Measurements from ENCODE around the gene L3MBTL3. TPM values are rescaled to one million over a fixed set of nuclear protein-coding genes. Genes with fewer than 3 reads are reported as not detected.

The L3MBTL3 gene
- total RNA-seq (ENCODE audit: unreplicated experiment), result 22.8 TPM
- long read RNA-seq, result 0 reads

DNA sequence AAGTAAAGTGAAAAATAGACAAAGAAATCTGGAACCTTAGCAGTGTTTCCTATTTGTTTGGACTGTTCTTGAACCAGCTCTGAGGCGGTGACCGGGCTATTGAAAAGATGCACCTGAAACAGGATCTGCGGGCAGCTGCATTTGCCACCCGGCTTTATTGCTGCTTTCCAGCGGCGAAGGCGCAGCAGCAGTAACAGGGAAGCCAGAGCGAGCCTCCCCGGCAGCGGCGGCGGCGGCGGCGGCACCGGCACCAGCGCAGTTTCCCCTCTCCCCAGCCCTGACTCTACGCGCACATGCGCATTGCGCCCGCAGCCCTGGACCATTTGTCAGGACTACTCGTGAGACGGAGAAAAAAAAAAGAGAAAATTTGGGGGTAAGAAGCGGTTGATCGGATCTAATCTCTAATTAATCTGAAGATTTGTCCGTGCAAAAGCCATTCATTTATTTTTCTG is at the start of gene L3MBTL3:
Gene L3MBTL3, plus strand, starts transcription at position 290 of the 452 bp plus-strand sequence. CDS start 24,119 bp downstream, outside the sequence.
- DNase-seq, result peak; percentile 94

DNA sequence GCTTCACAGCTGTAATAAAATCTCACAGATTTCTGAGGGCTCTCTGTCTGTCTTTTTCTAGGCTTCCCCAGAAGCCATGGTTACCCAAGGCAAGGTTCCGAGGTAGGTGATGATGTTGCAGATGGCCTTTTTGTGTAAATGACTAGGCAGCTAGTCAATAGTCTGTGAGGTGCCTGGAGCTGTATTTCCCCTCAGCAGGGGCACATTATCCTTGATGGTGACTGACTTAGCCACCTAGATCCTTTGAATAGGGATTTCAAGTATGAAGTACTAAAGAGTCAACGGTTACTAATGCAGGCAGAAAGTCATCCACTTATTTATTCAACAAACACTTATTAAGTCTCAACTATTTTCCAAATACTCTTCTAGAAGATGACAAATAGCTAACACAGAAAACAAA is 49.3 kb upstream of the L3MBTL3 start:
- DNase-seq, result no peak
- TF ChIP-seq, protein P1, sequence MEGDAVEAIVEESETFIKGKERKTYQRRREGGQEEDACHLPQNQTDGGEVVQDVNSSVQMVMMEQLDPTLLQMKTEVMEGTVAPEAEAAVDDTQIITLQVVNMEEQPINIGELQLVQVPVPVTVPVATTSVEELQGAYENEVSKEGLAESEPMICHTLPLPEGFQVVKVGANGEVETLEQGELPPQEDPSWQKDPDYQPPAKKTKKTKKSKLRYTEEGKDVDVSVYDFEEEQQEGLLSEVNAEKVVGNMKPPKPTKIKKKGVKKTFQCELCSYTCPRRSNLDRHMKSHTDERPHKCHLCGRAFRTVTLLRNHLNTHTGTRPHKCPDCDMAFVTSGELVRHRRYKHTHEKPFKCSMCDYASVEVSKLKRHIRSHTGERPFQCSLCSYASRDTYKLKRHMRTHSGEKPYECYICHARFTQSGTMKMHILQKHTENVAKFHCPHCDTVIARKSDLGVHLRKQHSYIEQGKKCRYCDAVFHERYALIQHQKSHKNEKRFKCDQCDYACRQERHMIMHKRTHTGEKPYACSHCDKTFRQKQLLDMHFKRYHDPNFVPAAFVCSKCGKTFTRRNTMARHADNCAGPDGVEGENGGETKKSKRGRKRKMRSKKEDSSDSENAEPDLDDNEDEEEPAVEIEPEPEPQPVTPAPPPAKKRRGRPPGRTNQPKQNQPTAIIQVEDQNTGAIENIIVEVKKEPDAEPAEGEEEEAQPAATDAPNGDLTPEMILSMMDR (IDR thresholded peaks at IDR 0.05; ENCODE audit: partially characterized antibody, unreplicated experiment), result no peak
- H3K27me3 Mint-ChIP-seq (ENCODE audit: unreplicated experiment), result no peaks in the 10 kb centered on the region
- no peaks in the 10 kb centered on the region for H3K9me3 Mint-ChIP-seq (ENCODE audit: unreplicated experiment)
- no peaks in the 10 kb centered on the region for H3K36me3 Mint-ChIP-seq (ENCODE audit: unreplicated experiment)
- H3K4me3 Mint-ChIP-seq (ENCODE audit: unreplicated experiment), result no peak overlapping the region
- no peaks in the 10 kb centered on the region for H3K4me1 Mint-ChIP-seq (ENCODE audit: low read depth, unreplicated experiment)
- H3K27ac Mint-ChIP-seq (ENCODE audit: unreplicated experiment), result no peak overlapping the region

More for the DNA sequence above, at the start of gene L3MBTL3:
- no peaks in the 10 kb centered on the region for H3K4me1 Mint-ChIP-seq (ENCODE audit: low read depth, unreplicated experiment)
- peak within 1 kb of the TSS; percentile 97 for H3K4me3 Mint-ChIP-seq (ENCODE audit: unreplicated experiment)
- peaks cover 7% of the 10 kb centered on the region for H3K9me3 Mint-ChIP-seq (ENCODE audit: unreplicated experiment)
- TF ChIP-seq, protein P1 (IDR thresholded peaks at IDR 0.05; ENCODE audit: partially characterized antibody, unreplicated experiment), result no peak
- peaks cover 7% of the 10 kb centered on the region for H3K27me3 Mint-ChIP-seq (ENCODE audit: unreplicated experiment)
- H3K27ac Mint-ChIP-seq (ENCODE audit: unreplicated experiment), result peak within 1 kb of the TSS; percentile 93
- H3K36me3 Mint-ChIP-seq (ENCODE audit: unreplicated experiment), result no peaks in the 10 kb centered on the region

DNA sequence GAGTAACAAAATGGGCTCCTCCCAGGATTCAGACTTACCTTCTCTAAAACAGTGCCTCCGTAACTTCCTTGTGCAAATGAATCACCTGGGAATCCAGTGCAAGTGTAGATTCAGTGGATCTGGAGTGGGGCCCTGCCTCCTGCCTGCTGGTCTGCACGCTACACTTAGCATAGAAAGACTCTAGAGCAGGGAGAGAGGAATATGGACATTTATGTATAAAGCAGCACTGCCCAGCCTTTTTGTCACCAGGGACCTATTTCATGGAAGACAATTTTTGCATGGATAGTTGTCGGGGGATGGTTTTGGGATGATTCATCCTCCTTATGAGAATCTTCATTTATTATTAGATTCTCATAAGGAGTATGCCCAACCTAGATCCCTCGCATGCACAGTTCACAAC is 42.3 kb upstream of the L3MBTL3 start:
- Mint-ChIP-seq H3K27me3 (ENCODE audit: unreplicated experiment) (peaks cover 2% of the 10 kb centered on the region), H3K4me3 (ENCODE audit: unreplicated experiment) (no peak overlapping the region)

DNA sequence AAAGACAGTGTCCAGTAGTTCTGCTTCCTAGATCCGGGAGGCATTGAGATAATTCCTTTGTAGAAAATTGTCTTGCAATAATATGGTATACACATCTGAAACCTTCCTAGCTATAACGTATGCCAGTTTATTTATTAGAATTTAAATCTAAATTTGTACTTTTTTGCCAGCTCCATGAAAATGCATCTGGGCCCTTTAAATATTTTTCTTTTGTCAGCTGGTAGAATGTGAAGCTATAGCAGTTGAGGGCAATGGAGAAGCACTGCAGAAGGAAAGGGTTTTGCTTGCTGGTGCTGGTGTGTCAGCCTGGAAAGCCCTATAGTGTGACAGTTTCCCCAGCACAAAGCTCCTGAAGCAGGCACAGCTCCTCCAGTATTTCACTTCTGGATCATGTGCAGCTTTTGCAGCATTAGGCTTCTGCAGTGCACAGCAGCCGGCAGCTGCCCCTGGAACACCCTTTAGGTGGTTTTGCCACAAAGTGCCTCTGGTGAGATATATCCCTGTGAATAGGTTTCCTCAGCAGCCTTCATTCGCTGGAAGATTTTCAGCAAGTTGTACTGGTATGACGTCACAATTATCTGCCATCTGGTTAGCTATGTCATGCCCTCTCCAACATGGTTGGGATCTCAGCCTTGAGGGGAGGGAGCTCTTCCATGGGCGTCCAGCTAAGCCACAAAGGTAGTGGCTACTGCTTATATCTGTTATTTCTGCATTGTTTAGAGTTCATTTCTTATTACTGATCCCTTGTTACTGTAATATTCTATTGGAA is 40.0 kb upstream of the L3MBTL3 start:
- no peaks in the 10 kb centered on the region for H3K36me3 Mint-ChIP-seq (ENCODE audit: unreplicated experiment)
- TF ChIP-seq, protein P1 (IDR thresholded peaks at IDR 0.05; ENCODE audit: partially characterized antibody, unreplicated experiment), result no peak
- DNase-seq, result no peak
- H3K4me3 Mint-ChIP-seq (ENCODE audit: unreplicated experiment), result no peak overlapping the region
- peaks cover 2% of the 10 kb centered on the region for H3K27me3 Mint-ChIP-seq (ENCODE audit: unreplicated experiment)
- H3K4me1 Mint-ChIP-seq (ENCODE audit: low read depth, unreplicated experiment), result no peaks in the 10 kb centered on the region
- H3K9me3 Mint-ChIP-seq (ENCODE audit: unreplicated experiment), result peaks cover 1% of the 10 kb centered on the region
- no peak overlapping the region for H3K27ac Mint-ChIP-seq (ENCODE audit: unreplicated experiment)

More for the DNA sequence above, 42.3 kb upstream of the L3MBTL3 start:
- no peak for DNase-seq
- Mint-ChIP-seq H3K9me3 (ENCODE audit: unreplicated experiment) (peaks cover 1% of the 10 kb centered on the region), H3K27ac (ENCODE audit: unreplicated experiment) (no peak overlapping the region), H3K36me3 (ENCODE audit: unreplicated experiment) (no peaks in the 10 kb centered on the region), H3K4me1 (ENCODE audit: low read depth, unreplicated experiment) (no peaks in the 10 kb centered on the region)
- TF ChIP-seq, protein P1 (IDR thresholded peaks at IDR 0.05; ENCODE audit: partially characterized antibody, unreplicated experiment), result no peak

DNA sequence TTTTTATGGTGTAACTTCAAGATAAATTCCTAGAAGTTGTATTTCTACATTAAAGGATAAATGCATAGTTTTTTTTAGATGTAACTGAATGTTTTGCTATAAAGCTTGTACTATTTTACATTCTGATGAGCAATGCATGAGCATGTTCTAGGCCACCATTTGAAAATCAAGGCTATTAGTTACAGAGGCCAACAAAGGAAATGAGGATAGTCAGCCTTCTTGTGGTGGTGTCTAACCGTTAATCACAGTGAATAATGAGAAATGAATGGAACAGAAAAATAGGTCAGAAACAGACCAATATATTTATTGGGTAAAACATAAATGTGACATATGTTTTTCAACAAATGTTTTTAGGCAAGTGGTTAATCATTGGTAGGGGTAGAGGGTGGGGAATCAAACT is 37.6 kb upstream of the L3MBTL3 start:
- H3K27ac Mint-ChIP-seq (ENCODE audit: unreplicated experiment), result no peak overlapping the region
- no peaks in the 10 kb centered on the region for H3K27me3 Mint-ChIP-seq (ENCODE audit: unreplicated experiment)
- DNase-seq, result no peak
- TF ChIP-seq, protein P1 (IDR thresholded peaks at IDR 0.05; ENCODE audit: partially characterized antibody, unreplicated experiment), result no peak
- no peaks in the 10 kb centered on the region for H3K4me1 Mint-ChIP-seq (ENCODE audit: low read depth, unreplicated experiment)
- no peaks in the 10 kb centered on the region for H3K36me3 Mint-ChIP-seq (ENCODE audit: unreplicated experiment)
- peaks cover under 1% of the 10 kb centered on the region for H3K9me3 Mint-ChIP-seq (ENCODE audit: unreplicated experiment)
- no peak overlapping the region for H3K4me3 Mint-ChIP-seq (ENCODE audit: unreplicated experiment)

Measured in glutamatergic neuron (in vitro differentiated cells).